Body of pancreas (tissue), 4 donors: ENCODE data around the gene CCT8.

ENCODE experiments used
- CTCF ChIP-seq, 7 experiments: fragments of 450-650 bp in 4 of 7; fragments of 200-600 bp in 3 of 7; sonication (generic) in 3 of 7; IDR thresholded peaks; one replicate each; pipeline ENCODE4 v1.5.1; 2016 to 2019; ENCODE audit warnings: antibody characterized with exemption in 7 of 7
- POLR2A ChIP-seq, 3 donors: fragments of 450-650 bp; IDR thresholded peaks; one replicate each; pipeline ENCODE4 v1.6.1; 2016; ENCODE audit warnings: antibody characterized with exemption in 3 of 3, mild to moderate bottlenecking in 2 of 3

DNA sequence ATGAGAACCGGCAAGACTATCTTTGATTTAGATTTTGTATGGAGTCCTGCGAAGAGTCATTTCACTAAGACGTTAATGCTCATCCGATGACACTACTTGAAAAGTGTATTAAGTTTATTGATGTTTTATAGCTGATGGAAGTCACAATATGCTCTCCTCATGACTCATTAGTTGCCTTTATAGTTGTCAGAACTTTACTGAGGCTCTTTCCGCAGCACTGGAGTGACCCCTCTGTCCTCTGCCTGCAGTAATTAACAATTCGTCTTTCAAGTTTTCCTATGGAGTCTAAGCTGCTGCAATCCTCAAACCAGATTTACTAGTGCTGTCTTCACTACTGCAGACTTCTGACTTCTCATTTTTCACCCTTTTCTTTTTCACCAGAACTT, 48.1 kb downstream of the CCT8 start:
- TF ChIP-seq CTCF (IDR thresholded peaks at IDR 0.05) (no peak), POLR2A (IDR thresholded peaks at IDR 0.05) (no peak)
